ENCODE data around the gene UHMK1.

Gene UHMK1

GRCh38 chr1:162537216-162537615 is 39.6 kb downstream of the UHMK1 start:
- in situ Hi-C loops (cut with MboI; ENCODE audit: low pct_unique_long_range_greater_than_20kb, low sequenced_read_pairs, unreplicated experiment): no loop called here
- TF ChIP-seq CTCF (IDR thresholded peaks at IDR 0.05; ENCODE audit: extremely low read depth, insufficient read depth, missing control alignments): no peak
- no peak for DNase-seq (ENCODE audit: low spot score)

GRCh38 chr1:162538815-162539431 is 41.3 kb downstream of the UHMK1 start:
- in situ Hi-C loops (cut with MboI; ENCODE audit: low pct_unique_long_range_greater_than_20kb, low sequenced_read_pairs, unreplicated experiment): no loop called here
- no peak for TF ChIP-seq CTCF (IDR thresholded peaks at IDR 0.05; ENCODE audit: extremely low read depth, insufficient read depth, missing control alignments)
- DNase-seq (ENCODE audit: low spot score): no peak

GRCh38 chr1:162541619-162542141 is 44.1 kb downstream of the UHMK1 start:
- in situ Hi-C loops (cut with MboI; ENCODE audit: low pct_unique_long_range_greater_than_20kb, low sequenced_read_pairs, unreplicated experiment): no loop called here
- no peak for TF ChIP-seq CTCF (IDR thresholded peaks at IDR 0.05; ENCODE audit: extremely low read depth, insufficient read depth, missing control alignments)
- no peak for DNase-seq (ENCODE audit: low spot score)

GRCh38 chr1:162543228-162543627 is 45.6 kb downstream of the UHMK1 start:
- no peak for TF ChIP-seq CTCF (IDR thresholded peaks at IDR 0.05; ENCODE audit: extremely low read depth, insufficient read depth, missing control alignments)
- DNase-seq (ENCODE audit: low spot score): no peak
- in situ Hi-C loops (cut with MboI; ENCODE audit: low pct_unique_long_range_greater_than_20kb, low sequenced_read_pairs, unreplicated experiment): no loop called here

- no peak for DNase-seq (ENCODE audit: low spot score)
- in situ Hi-C loops (cut with MboI; ENCODE audit: low pct_unique_long_range_greater_than_20kb, low sequenced_read_pairs, unreplicated experiment): no loop called here
- TF ChIP-seq CTCF (IDR thresholded peaks at IDR 0.05; ENCODE audit: extremely low read depth, insufficient read depth, missing control alignments): no peak
Measured at GRCh38 chr1:162548170-162548569, 50.6 kb downstream of the UHMK1 start.

GRCh38 chr1:162549001-162549400 is 51.4 kb downstream of the UHMK1 start:
- TF ChIP-seq CTCF (IDR thresholded peaks at IDR 0.05; ENCODE audit: extremely low read depth, insufficient read depth, missing control alignments): no peak
- in situ Hi-C loops (cut with MboI; ENCODE audit: low pct_unique_long_range_greater_than_20kb, low sequenced_read_pairs, unreplicated experiment): no loop called here
- DNase-seq (ENCODE audit: low spot score): no peak
